ENCODE measurements around the gene FNDC3B. TPM values are rescaled to one million over a fixed set of nuclear protein-coding genes. Genes with fewer than 3 reads are reported as not detected.

Gene FNDC3B
- total RNA-seq, 2 donors from 2014 or later: 27.0 to 41.6 TPM

DNA sequence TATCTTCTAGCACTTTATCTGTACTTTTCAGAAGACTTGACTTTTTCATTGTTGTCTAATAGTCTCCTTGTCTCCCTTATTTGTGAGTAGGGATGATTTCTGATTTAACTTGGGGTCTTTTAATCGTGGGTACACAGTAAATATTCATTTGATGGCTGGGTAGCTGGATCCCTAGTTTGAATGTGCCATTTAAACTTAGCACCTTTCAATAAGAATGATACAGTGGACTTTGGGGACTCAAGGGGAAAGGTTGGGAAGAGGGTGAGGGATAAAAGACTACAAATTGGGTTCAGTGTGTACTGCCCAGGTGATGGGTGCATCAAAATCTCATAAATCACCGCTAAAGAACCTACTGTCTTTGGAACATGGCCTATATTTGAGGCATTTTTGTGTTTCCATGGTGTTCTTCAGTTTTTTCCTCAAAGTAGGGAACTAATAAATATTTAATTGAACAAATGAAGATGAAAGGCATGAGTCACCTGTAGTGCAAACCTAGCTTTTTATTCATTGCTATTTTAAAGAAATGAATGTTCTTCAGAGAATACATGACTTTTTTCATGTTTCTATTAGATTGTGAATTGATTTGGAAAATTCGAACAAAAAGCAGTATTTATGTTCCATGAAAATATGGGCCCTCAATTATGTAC lies 12.1 kb downstream of the FNDC3B start:
- Mint-ChIP-seq H3K4me3 (no peak overlapping the region), H3K27ac (no peak overlapping the region), H3K27me3 (no peaks in the 10 kb centered on the region), H3K4me1 (peaks cover 27% of the 10 kb centered on the region), H3K36me3 (ENCODE audit: low read depth) (peaks cover 2% of the 10 kb centered on the region)
- ATAC-seq: no peak
- H3K9me3 ChIP-seq (ENCODE audit: control insufficient read depth, low read length, poor library complexity, severe bottlenecking): no peaks in the 10 kb centered on the region
- no peak for DNase-seq

- Mint-ChIP-seq H3K27ac (peak overlapping the region; percentile 1), H3K4me1 (peaks cover 29% of the 10 kb centered on the region), H3K36me3 (ENCODE audit: low read depth) (peaks cover 2% of the 10 kb centered on the region), H3K27me3 (no peaks in the 10 kb centered on the region), H3K4me3 (no peak overlapping the region)
- H3K9me3 ChIP-seq (ENCODE audit: control insufficient read depth, low read length, poor library complexity, severe bottlenecking): no peaks in the 10 kb centered on the region
- no peak for ATAC-seq
- no peak for DNase-seq
These were observed 12.6 kb downstream of the FNDC3B start for GRCh38 chr3:172051957-172052354.

DNA sequence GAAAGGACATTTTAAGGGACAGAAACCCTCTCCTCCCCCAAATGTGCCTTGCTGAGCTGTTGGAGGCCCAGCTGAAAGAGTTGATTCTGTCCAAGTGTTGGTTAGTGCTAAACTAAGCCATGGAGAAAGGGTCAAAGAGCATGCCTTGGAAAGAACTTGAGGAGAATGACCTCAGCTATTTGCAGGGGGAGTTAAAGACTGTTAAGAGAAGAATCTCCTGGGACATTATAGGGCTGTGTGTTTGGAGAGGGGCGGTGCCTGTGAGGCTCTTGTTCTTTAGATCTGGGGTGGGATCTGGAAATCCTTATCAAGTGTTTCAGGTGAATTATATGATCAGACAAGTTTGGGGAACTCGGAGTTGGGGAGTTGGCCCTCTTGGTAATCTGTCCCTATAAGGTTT lies 13.0 kb downstream of the FNDC3B start:
- Mint-ChIP-seq H3K36me3 (ENCODE audit: low read depth) (peaks cover 4% of the 10 kb centered on the region), H3K4me3 (no peak overlapping the region), H3K27me3 (no peaks in the 10 kb centered on the region), H3K4me1 (peaks cover 33% of the 10 kb centered on the region), H3K27ac (peak overlapping the region; percentile 1)
- no peaks in the 10 kb centered on the region for H3K9me3 ChIP-seq (ENCODE audit: control insufficient read depth, low read length, poor library complexity, severe bottlenecking)
- DNase-seq (no peak), ATAC-seq (no peak)

DNA sequence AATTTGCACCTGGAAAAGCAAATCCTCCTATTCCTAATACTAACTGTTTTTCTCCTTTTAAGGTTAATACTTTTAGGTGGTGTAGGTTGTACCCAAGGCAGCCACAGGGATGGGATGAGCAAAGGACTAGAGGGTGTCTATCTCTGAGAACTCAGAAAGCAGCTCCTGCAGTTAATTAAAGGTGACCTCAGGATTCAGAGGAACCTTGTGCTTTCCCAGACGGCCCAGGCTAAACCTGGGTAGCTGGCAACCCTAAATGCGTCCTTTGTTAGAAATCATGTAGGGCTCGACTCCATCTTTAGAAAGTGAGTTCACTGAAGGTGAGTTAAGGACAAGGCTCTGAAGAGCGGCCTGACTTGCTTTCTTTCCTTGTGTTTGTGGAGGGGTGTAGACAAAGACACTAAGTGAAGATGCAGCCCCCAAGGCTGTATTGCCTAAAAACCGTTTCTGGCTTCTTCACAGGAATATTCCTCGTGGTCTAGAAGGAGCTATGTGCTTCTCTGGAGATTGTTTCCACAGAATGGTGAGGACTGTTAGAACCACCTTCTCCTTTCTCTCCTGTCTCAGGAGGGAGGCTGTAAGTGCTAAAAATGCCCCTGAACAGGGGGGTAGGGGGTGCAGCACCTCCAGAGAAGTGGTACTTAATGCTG lies 14.9 kb downstream of the FNDC3B start:
- peaks cover 4% of the 10 kb centered on the region for H3K36me3 Mint-ChIP-seq (ENCODE audit: low read depth)
- H3K9me3 ChIP-seq (ENCODE audit: control insufficient read depth, low read length, poor library complexity, severe bottlenecking): no peaks in the 10 kb centered on the region
- H3K27ac Mint-ChIP-seq: peak overlapping the region; percentile 84
- ATAC-seq (peak; percentile 16), DNase-seq (no peak)
- no peaks in the 10 kb centered on the region for H3K27me3 Mint-ChIP-seq
- H3K4me3 Mint-ChIP-seq: peak overlapping the region; percentile 31
- peaks cover 31% of the 10 kb centered on the region for H3K4me1 Mint-ChIP-seq

DNA sequence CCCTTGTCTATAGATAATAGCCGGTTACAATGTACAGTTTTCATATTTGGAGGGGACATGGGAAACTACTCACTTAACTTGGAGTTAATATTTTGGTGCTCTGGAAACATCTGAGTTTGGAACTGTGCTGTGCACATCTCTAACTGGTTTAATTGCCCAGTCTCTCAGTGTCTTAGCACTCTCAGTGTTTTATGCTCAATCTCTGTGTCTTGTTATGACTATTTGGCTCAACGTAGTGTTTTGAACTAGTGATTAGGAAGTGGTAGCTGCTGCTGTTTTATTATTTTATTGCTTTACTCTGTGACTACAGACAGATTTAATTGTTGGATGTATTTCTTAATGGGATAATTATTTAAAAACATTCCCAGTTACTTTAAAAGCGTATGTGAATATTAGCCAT lies 17.0 kb downstream of the FNDC3B start:
- Mint-ChIP-seq H3K36me3 (ENCODE audit: low read depth) (peaks cover 4% of the 10 kb centered on the region), H3K4me3 (no peak overlapping the region), H3K27ac (peak overlapping the region; percentile 84), H3K27me3 (no peaks in the 10 kb centered on the region), H3K4me1 (peaks cover 31% of the 10 kb centered on the region)
- no peak for ATAC-seq
- no peaks in the 10 kb centered on the region for H3K9me3 ChIP-seq (ENCODE audit: control insufficient read depth, low read length, poor library complexity, severe bottlenecking)
- DNase-seq: no peak

DNA sequence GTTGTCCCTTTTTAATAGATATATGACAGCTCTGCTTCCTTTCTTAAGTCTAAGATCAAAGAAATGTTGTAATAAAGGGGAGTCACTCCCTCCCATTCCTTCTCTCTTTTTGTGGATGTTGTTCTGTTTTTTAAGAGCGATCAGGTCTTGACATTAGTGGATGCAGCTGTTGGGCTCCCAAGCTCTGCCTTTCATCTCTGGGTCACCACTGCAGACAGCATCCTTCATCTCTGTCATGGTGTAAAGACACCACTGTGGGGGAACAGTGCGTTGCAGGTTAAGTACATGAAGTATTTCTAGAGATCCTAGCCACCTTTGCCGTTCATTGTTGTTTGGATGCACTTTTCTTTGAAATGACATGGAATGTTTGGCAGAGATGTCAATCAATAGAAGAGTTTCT lies 17.7 kb downstream of the FNDC3B start:
- Mint-ChIP-seq H3K27ac (peak overlapping the region; percentile 84), H3K27me3 (no peaks in the 10 kb centered on the region), H3K36me3 (ENCODE audit: low read depth) (peaks cover 4% of the 10 kb centered on the region), H3K4me1 (peaks cover 33% of the 10 kb centered on the region), H3K4me3 (no peak overlapping the region)
- no peak for ATAC-seq
- no peaks in the 10 kb centered on the region for H3K9me3 ChIP-seq (ENCODE audit: control insufficient read depth, low read length, poor library complexity, severe bottlenecking)
- DNase-seq: no peak

- H3K27ac Mint-ChIP-seq: peak overlapping the region; percentile 84
- H3K4me3 Mint-ChIP-seq: no peak overlapping the region
- DNase-seq: no peak
- no peaks in the 10 kb centered on the region for H3K9me3 ChIP-seq (ENCODE audit: control insufficient read depth, low read length, poor library complexity, severe bottlenecking)
- H3K27me3 Mint-ChIP-seq: no peaks in the 10 kb centered on the region
- H3K4me1 Mint-ChIP-seq: peaks cover 34% of the 10 kb centered on the region
- ATAC-seq: no peak
- peaks cover 4% of the 10 kb centered on the region for H3K36me3 Mint-ChIP-seq (ENCODE audit: low read depth)
These were observed 18.4 kb downstream of the FNDC3B start for GRCh38 chr3:172057624-172058327.

DNA sequence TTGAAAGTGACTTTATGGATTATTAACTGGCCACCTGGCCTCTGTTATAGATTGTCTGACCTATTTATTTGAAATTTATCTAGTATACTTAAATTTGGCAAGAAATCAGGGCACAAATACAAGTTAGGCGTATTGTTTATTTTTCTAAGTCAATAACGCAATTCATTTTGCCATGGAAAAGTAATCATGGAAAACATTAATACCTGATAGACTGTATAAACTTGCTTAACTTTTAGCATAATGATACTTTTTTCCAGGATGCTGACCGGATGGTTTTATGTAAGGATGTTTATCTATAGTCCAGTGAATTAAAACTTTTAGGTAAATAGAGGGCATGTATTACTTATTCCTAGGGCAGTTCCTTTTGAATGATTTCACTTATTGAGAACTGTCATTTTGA lies 20.2 kb downstream of the FNDC3B start:
- H3K36me3 Mint-ChIP-seq (ENCODE audit: low read depth): peaks cover 4% of the 10 kb centered on the region
- no peak overlapping the region for H3K4me3 Mint-ChIP-seq
- peaks cover 32% of the 10 kb centered on the region for H3K4me1 Mint-ChIP-seq
- H3K27ac Mint-ChIP-seq: no peak overlapping the region
- no peaks in the 10 kb centered on the region for H3K27me3 Mint-ChIP-seq
- H3K9me3 ChIP-seq (ENCODE audit: control insufficient read depth, low read length, poor library complexity, severe bottlenecking): no peaks in the 10 kb centered on the region
- DNase-seq (no peak), ATAC-seq (no peak)

GRCh38 chr3:172060234-172060633 lies 20.9 kb downstream of the FNDC3B start:
- H3K27me3 Mint-ChIP-seq: no peaks in the 10 kb centered on the region
- peaks cover 33% of the 10 kb centered on the region for H3K4me1 Mint-ChIP-seq
- DNase-seq: no peak
- H3K9me3 ChIP-seq (ENCODE audit: control insufficient read depth, low read length, poor library complexity, severe bottlenecking): no peaks in the 10 kb centered on the region
- H3K4me3 Mint-ChIP-seq: no peak overlapping the region
- H3K36me3 Mint-ChIP-seq (ENCODE audit: low read depth): peaks cover 6% of the 10 kb centered on the region
- no peak for ATAC-seq
- H3K27ac Mint-ChIP-seq: no peak overlapping the region

GRCh38 chr3:172061724-172062184 lies 22.4 kb downstream of the FNDC3B start:
- peak; percentile 60 for ATAC-seq
- DNase-seq: no peak
- Mint-ChIP-seq H3K36me3 (ENCODE audit: low read depth) (peaks cover 4% of the 10 kb centered on the region), H3K27me3 (no peaks in the 10 kb centered on the region), H3K27ac (no peak overlapping the region), H3K4me3 (no peak overlapping the region), H3K4me1 (peaks cover 27% of the 10 kb centered on the region)
- H3K9me3 ChIP-seq (ENCODE audit: control insufficient read depth, low read length, poor library complexity, severe bottlenecking): no peaks in the 10 kb centered on the region

DNA sequence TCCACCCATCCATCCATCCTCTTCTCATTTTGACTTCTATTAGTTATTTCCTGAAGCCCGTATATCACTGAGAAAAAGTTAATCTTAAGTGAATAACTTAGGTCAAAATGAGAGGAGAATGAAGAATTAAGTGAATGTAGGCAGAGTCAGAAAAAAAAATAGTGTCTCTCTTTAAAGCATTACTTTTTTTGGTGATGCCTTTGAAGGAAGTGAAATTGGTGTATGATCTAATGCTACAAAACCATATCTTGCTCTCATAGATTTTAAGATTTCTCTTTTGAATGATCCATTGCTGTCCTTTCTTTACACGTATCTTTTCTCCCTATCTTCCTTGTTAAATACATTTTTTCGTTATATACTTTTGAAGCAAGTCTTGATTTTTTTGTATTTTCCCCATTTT lies 23.4 kb downstream of the FNDC3B start:
- H3K9me3 ChIP-seq (ENCODE audit: control insufficient read depth, low read length, poor library complexity, severe bottlenecking): no peaks in the 10 kb centered on the region
- Mint-ChIP-seq H3K4me1 (peaks cover 25% of the 10 kb centered on the region), H3K27me3 (no peaks in the 10 kb centered on the region), H3K36me3 (ENCODE audit: low read depth) (peaks cover 5% of the 10 kb centered on the region), H3K27ac (no peak overlapping the region), H3K4me3 (no peak overlapping the region)
- DNase-seq (no peak), ATAC-seq (no peak)

GRCh38 chr3:172063456-172064432 lies 24.4 kb downstream of the FNDC3B start:
- no peaks in the 10 kb centered on the region for H3K9me3 ChIP-seq (ENCODE audit: control insufficient read depth, low read length, poor library complexity, severe bottlenecking)
- H3K4me3 Mint-ChIP-seq: no peak overlapping the region
- H3K36me3 Mint-ChIP-seq (ENCODE audit: low read depth): peaks cover 5% of the 10 kb centered on the region
- peaks cover 27% of the 10 kb centered on the region for H3K4me1 Mint-ChIP-seq
- no peak for ATAC-seq
- DNase-seq: no peak
- no peaks in the 10 kb centered on the region for H3K27me3 Mint-ChIP-seq
- H3K27ac Mint-ChIP-seq: no peak overlapping the region

- no peaks in the 10 kb centered on the region for H3K9me3 ChIP-seq (ENCODE audit: control insufficient read depth, low read length, poor library complexity, severe bottlenecking)
- H3K36me3 Mint-ChIP-seq (ENCODE audit: low read depth): peaks cover 5% of the 10 kb centered on the region
- no peak overlapping the region for H3K4me3 Mint-ChIP-seq
- no peak for ATAC-seq
- H3K27me3 Mint-ChIP-seq: no peaks in the 10 kb centered on the region
- peak overlapping the region; percentile 39 for H3K27ac Mint-ChIP-seq
- peaks cover 25% of the 10 kb centered on the region for H3K4me1 Mint-ChIP-seq
- DNase-seq: no peak
These were observed 26.1 kb downstream of the FNDC3B start for GRCh38 chr3:172065527-172065926.
